ENCODE data around the gene BCAM.

DNA sequence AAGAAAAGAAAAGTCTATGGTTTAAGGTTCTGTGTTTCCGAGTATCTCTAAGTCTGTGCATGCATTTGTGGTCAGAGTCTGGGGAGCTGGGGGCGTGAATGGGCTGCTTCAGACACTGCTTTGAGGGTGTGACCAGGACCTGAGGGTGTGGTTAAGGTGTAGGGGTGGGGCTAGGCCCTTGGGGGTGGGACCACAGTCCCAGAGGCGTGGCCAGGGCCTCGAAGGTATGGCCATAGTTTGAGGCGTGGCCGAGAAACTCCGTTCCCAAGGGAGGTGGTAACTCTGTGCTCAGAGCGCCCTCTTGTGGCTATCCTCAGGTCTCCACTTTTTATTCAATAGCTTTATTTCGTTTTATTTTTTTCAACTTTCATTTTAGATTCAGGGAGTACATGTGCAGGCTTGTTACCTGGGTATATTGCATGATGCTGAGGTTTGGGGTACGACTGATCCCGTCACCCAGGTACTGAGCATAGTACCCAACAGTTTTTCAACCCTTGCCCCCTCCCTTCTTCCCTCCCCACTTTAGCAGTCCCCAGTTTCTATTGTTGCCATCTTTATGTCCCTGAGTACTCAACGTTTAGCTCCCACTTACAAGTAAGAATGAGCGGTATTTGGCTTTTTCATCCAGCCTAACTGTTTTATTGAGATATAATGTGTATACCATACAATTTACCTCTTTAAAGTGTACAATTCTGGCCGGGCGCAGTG lies 38.2 kb upstream of the BCAM start:
- TF ChIP-seq, protein P1, sequence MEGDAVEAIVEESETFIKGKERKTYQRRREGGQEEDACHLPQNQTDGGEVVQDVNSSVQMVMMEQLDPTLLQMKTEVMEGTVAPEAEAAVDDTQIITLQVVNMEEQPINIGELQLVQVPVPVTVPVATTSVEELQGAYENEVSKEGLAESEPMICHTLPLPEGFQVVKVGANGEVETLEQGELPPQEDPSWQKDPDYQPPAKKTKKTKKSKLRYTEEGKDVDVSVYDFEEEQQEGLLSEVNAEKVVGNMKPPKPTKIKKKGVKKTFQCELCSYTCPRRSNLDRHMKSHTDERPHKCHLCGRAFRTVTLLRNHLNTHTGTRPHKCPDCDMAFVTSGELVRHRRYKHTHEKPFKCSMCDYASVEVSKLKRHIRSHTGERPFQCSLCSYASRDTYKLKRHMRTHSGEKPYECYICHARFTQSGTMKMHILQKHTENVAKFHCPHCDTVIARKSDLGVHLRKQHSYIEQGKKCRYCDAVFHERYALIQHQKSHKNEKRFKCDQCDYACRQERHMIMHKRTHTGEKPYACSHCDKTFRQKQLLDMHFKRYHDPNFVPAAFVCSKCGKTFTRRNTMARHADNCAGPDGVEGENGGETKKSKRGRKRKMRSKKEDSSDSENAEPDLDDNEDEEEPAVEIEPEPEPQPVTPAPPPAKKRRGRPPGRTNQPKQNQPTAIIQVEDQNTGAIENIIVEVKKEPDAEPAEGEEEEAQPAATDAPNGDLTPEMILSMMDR (IDR thresholded peaks at IDR 0.05 in 4 of 5, conservative IDR thresholded peaks at IDR 0.05 in 1 of 5): peak; percentile 80 to 93 (median 87)
- TF ChIP-seq POLR2A (IDR thresholded peaks at IDR 0.05): no peak
